WERI-Rb-1 (cell line): ENCODE data around the gene VWA3B.

ENCODE experiments used
- DNase-seq: peaks from one replicate; pipeline ENCODE4 v3.0.0-alpha.2; 2020
- H3K27ac ChIP-seq: fragments of 250-450 bp; sonication (Bioruptor Pico); 2 replicates; pipeline ENCODE4 v1.5.1; 2020; ENCODE audit warnings: mild to moderate bottlenecking, moderate library complexity
- H3K27me3 ChIP-seq: fragments of 250-450 bp; sonication (Bioruptor Pico); 2 replicates; pipeline ENCODE4 v1.5.1; 2021; ENCODE audit warnings: mild to moderate bottlenecking, low read depth, moderate library complexity; ENCODE audit not compliant: insufficient read depth, severe bottlenecking
- H3K36me3 ChIP-seq: fragments of 250-450 bp; sonication (Bioruptor Pico); 2 replicates; pipeline ENCODE4 v1.5.1; 2020; ENCODE audit warnings: mild to moderate bottlenecking, moderate library complexity
- H3K4me3 ChIP-seq: 2 replicates; pipeline ENCODE4 v1.5.1; 2011; ENCODE audit warnings: low read depth, mild to moderate bottlenecking, control low read depth, low read length
- H3K9me3 ChIP-seq: fragments of 250-450 bp; sonication (Bioruptor Pico); 2 replicates; pipeline ENCODE4 v1.5.1; 2021; ENCODE audit warnings: mild to moderate bottlenecking, moderate library complexity; ENCODE audit not compliant: severe bottlenecking
- CTCF ChIP-seq: IDR thresholded peaks from 2 replicates; pipeline ENCODE4 v1.5.1; 2011; ENCODE audit warnings: low read depth, mild to moderate bottlenecking, control low read depth, inconsistent platforms, low read length

Gene VWA3B

GRCh38 chr2:98084151-98084868, 2.7 kb upstream of the VWA3B start:
- no peak overlapping the region for H3K4me3 ChIP-seq
- no peaks in the 10 kb centered on the region for H3K36me3 ChIP-seq
- no peaks in the 10 kb centered on the region for H3K9me3 ChIP-seq
- no peak overlapping the region for H3K27ac ChIP-seq
- no peak for DNase-seq
- no peaks in the 10 kb centered on the region for H3K27me3 ChIP-seq
- TF ChIP-seq CTCF: no peak

GRCh38 chr2:98084869-98085238, 2.1 kb upstream of the VWA3B start:
- DNase-seq: no peak
- no peaks in the 10 kb centered on the region for H3K9me3 ChIP-seq
- H3K27me3 ChIP-seq: no peaks in the 10 kb centered on the region
- no peaks in the 10 kb centered on the region for H3K36me3 ChIP-seq
- no peak for TF ChIP-seq CTCF
- no peak overlapping the region for H3K27ac ChIP-seq
- H3K4me3 ChIP-seq: no peak overlapping the region

DNA sequence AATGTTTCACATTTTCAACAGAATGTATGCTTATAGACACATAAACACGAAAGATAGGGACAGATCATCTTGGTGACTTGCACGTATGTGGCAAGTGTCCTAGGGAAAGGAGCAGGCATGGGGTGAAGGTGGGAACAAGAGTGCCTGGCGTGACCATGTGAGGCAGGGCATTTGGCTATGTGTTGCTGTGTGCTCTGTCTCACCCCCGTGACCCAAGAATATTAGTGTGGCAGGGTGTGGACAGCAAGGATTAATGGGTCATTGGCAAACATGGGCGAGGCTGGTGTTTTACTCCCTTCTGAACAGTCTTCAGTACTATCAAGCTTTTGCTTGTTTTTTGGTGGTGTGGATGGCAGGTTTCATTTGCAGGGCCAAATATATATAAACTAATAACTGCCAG, 1.3 kb upstream of the VWA3B start:
- no peaks in the 10 kb centered on the region for H3K36me3 ChIP-seq
- H3K9me3 ChIP-seq: no peaks in the 10 kb centered on the region
- TF ChIP-seq CTCF: no peak
- H3K4me3 ChIP-seq: no peak overlapping the region
- H3K27me3 ChIP-seq: no peaks in the 10 kb centered on the region
- no peak overlapping the region for H3K27ac ChIP-seq
- DNase-seq: no peak

- DNase-seq: no peak
- no peak for TF ChIP-seq CTCF
- Histone ChIP-seq H3K9me3 (peaks cover 2% of the 10 kb centered on the region), H3K27me3 (no peaks in the 10 kb centered on the region), H3K4me3 (no peak overlapping the region), H3K27ac (no peak overlapping the region), H3K36me3 (no peaks in the 10 kb centered on the region)
Measured at GRCh38 chr2:98087447-98088020, 567 bp downstream of the VWA3B start.

- Histone ChIP-seq H3K4me3 (no peak overlapping the region), H3K27ac (no peak overlapping the region), H3K36me3 (no peaks in the 10 kb centered on the region), H3K9me3 (peaks cover 2% of the 10 kb centered on the region), H3K27me3 (no peaks in the 10 kb centered on the region)
- DNase-seq: no peak
- TF ChIP-seq CTCF: no peak
Measured at GRCh38 chr2:98088261-98088660, 1.3 kb downstream of the VWA3B start.

DNA sequence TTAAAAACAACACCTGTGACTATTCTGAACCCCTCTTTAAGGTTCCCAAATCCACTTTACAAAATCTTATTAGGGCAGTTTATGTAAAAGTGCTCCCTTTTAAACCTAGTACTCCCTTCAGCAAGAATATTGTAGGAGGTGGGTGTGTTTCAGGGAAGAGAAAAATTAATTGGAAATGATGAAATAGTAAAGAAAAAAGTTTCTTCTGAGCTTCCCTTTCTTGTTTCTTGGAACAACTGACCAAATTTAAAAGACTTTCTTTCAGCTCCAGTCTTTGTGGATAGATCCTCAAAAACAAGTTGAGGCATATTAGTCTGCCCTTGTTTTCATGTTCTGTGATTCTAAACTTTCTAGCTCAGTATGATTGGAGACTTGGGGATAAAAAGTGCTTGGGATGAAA, 3.0 kb downstream of the VWA3B start:
- Histone ChIP-seq H3K9me3 (peaks cover 4% of the 10 kb centered on the region), H3K36me3 (no peaks in the 10 kb centered on the region), H3K27me3 (no peaks in the 10 kb centered on the region), H3K27ac (no peak overlapping the region), H3K4me3 (no peak overlapping the region)
- no peak for TF ChIP-seq CTCF
- DNase-seq: no peak
